ENCODE measurements around the gene STX8.
A peak's percentile ranks its signal among the peaks of the same experiment; 100 is the strongest.

The STX8 gene

DNA sequence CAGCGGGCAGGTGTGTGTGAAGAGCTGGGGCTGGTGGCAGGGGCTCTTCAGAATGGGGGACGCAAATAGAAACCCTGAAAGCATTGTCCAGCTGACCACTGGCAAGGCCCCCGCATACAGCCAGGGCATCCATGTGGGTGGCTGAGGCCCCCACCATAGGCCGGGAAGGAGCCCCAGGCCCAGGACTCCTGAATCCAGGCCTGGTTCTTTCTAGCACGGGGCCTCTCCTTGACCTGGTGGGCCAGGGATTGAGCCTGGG, 353.8 kb downstream of the STX8 start:
- H3K9me3 ChIP-seq (ENCODE audit: insufficient read depth, low read depth, low read length) = no peaks in the 10 kb centered on the region
- H3K9ac ChIP-seq (ENCODE audit: low read depth, low read length) = no peak overlapping the region
- peaks cover 2% of the 10 kb centered on the region; the same call in 1 of the 2 replicates for H3K27me3 ChIP-seq (ENCODE audit: insufficient read depth, low read length)
- no peaks in the 10 kb centered on the region for H3K36me3 ChIP-seq (ENCODE audit: insufficient read depth, low read length)
- peaks cover 19% of the 10 kb centered on the region for H3K4me1 ChIP-seq (ENCODE audit: insufficient read depth, low read length)
- no peak overlapping the region for H3K4me3 ChIP-seq (ENCODE audit: low read length)
- H3K27ac ChIP-seq (ENCODE audit: low read depth, low read length) = no peak overlapping the region
- WGBS = 92% methylated on average over 5 of the region's 5 CpGs

DNA sequence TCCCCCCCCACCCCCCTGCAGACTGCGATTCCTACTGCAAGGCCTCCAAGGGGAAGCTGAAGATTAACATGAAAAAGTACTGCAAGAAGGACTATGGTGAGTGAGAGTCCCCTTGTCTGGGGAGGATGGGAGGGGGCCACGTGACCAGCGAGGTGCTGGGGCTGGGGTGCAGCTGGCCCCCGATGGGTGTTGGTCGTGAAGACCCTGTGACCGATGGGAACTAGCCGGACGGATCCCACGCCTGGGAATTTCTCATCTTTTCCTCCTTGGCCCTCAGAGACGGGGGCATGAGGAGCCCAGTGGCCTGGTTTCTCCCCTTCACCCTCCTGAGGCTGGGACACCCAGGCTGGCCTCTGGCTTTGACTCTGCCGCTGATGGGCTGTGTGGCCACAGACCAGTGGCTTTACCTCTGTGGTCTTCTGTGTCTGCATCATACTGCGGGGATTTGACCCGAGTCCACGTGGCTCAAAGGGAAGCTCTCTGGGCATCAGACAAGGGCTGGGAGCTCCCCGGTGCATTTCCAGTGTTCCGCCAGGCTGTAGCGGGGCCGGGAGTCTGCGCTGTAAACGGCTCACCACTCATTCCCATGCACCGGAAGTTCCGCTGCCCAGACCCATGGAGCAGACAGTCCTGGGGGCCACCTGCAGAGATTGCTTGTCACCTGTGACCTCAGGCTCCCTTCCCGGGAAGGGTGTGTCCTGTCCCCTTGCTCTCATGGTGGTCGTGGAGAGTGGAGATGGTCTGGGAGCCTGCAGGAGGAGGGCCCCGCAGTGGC, 354.3 kb downstream of the STX8 start:
- 69% methylated on average over 24 of the region's 25 CpGs for WGBS
- Histone ChIP-seq H3K27me3 (ENCODE audit: insufficient read depth, low read length) (peaks cover 2% of the 10 kb centered on the region; the same call in 1 of the 2 replicates), H3K9ac (ENCODE audit: low read depth, low read length) (no peak overlapping the region), H3K4me1 (ENCODE audit: insufficient read depth, low read length) (peaks cover 19% of the 10 kb centered on the region), H3K36me3 (ENCODE audit: insufficient read depth, low read length) (no peaks in the 10 kb centered on the region), H3K27ac (ENCODE audit: low read depth, low read length) (no peak overlapping the region), H3K4me3 (ENCODE audit: low read length) (no peak overlapping the region), H3K9me3 (ENCODE audit: insufficient read depth, low read depth, low read length) (no peaks in the 10 kb centered on the region)

DNA sequence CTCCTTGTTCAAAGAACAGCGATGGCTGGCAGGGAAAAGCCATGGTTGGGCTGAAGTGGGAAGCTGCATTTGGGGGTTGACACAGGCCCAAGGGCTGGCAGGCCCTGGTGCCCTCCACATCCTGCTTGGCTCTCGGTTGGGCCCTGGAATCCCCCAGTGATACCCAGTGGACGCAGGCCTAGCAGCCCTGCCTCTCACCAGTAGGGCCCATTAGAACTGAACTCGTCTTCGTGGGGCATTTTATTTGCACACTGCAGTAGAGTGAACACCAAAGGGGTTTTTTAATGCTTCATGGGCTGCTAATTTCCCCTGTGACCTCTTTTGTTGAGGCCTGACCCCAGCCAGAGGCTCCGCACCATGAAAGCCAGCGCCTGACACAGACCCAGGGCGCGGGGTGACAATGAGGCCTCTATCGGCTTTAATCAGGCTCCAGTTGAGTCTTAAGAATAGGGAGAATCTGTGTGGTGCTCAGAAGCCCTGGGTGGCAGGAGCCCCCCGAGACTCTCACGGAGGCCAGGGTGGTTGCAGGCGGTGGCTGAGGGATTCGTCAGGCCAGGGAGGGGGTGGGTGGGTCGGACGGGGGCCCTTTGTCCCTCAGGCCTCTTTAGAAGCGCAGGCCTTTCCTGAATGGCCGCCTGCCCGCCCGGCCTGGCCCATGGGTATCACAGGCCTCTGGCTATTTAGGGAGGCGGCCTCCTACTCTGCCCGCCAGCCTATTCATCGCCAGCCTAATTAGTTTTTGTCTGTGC, 355.0 kb downstream of the STX8 start:
- Histone ChIP-seq H3K4me3 (ENCODE audit: low read length) (no peak overlapping the region), H3K9ac (ENCODE audit: low read depth, low read length) (no peak overlapping the region), H3K27me3 (ENCODE audit: insufficient read depth, low read length) (peaks cover 2% of the 10 kb centered on the region; the same call in 1 of the 2 replicates), H3K4me1 (ENCODE audit: insufficient read depth, low read length) (peaks cover 18% of the 10 kb centered on the region), H3K27ac (ENCODE audit: low read depth, low read length) (peak overlapping the region; percentile 33; the same call in 1 of the 2 replicates), H3K36me3 (ENCODE audit: insufficient read depth, low read length) (no peaks in the 10 kb centered on the region), H3K9me3 (ENCODE audit: insufficient read depth, low read depth, low read length) (peaks cover 3% of the 10 kb centered on the region; the same call in 1 of the 2 replicates)
- 46% methylated on average over 22 of the region's 23 CpGs for WGBS

DNA sequence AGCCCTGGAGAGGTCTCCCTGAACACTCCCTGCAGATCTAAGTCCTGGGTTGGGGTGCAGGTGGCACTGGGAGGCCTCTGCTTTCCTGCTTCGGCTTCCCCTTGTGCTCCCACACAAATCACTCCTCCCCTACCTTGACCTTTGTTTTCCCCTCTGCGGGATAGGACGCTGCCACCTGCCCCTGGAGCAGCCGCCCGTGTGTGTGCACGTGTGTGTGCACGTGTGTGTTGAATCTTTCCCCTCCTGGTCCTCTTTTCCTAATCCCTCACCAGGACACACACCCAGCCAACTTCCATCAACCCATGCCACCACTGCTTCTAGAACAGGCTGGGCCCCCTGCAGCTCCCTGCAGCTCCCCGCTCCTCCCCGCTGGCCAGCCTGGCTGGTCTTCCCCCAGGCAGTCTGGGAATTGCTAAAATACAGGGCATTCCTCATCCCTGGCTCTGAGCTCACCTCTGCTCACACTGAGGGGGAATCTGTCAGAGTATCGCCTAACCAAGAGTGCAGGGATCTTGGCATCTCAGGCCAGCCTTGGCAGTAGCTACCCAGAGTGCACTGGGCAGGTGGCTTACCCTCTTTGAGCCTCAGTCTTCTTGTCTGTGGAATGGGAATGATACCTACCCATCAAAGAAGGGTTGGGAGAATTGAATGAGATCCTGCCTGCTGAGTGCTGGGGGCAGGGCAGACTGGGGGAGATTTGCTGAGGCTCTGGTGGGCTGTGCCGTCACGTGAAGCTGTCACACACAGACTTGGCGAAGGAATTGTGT, 355.8 kb downstream of the STX8 start:
- no peak overlapping the region for H3K4me3 ChIP-seq (ENCODE audit: low read length)
- H3K36me3 ChIP-seq (ENCODE audit: insufficient read depth, low read length) = no peaks in the 10 kb centered on the region
- peaks cover 15% of the 10 kb centered on the region for H3K4me1 ChIP-seq (ENCODE audit: insufficient read depth, low read length)
- no peak overlapping the region for H3K9ac ChIP-seq (ENCODE audit: low read depth, low read length)
- no peak overlapping the region for H3K27ac ChIP-seq (ENCODE audit: low read depth, low read length)
- peaks cover 8% of the 10 kb centered on the region; the same call in 1 of the 2 replicates for H3K9me3 ChIP-seq (ENCODE audit: insufficient read depth, low read depth, low read length)
- peaks cover 2% of the 10 kb centered on the region; the same call in 1 of the 2 replicates for H3K27me3 ChIP-seq (ENCODE audit: insufficient read depth, low read length)
- 88% methylated on average over 13 of the region's 13 CpGs for WGBS

DNA sequence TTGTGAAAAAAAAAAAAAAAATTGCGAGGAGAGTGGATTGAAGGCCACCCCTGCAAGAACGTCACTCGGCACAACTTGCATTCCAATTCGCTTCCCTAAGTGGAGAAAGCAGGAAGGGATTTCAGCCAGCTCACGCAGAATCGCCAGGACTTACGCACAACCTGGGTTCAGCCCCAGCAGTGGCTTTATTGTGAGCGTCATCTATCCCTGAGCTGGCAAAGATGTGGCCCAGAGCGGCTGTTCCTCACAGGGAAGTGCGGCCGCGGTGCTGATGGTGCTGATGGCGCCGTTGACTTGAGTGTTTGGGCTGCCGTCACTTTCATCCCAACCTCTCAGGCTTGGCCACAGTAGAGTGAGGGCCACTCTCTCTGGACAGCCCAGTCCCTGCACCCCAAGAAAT, 356.7 kb downstream of the STX8 start:
- no peak overlapping the region for H3K4me3 ChIP-seq (ENCODE audit: low read length)
- H3K9ac ChIP-seq (ENCODE audit: low read depth, low read length) = no peak overlapping the region
- peaks cover 15% of the 10 kb centered on the region for H3K4me1 ChIP-seq (ENCODE audit: insufficient read depth, low read length)
- no peak overlapping the region for H3K27ac ChIP-seq (ENCODE audit: low read depth, low read length)
- H3K9me3 ChIP-seq (ENCODE audit: insufficient read depth, low read depth, low read length) = peaks cover 8% of the 10 kb centered on the region; the same call in 1 of the 2 replicates
- H3K27me3 ChIP-seq (ENCODE audit: insufficient read depth, low read length) = peaks cover 2% of the 10 kb centered on the region; the same call in 1 of the 2 replicates
- WGBS = 91% methylated on average over 15 of the region's 15 CpGs
- no peaks in the 10 kb centered on the region for H3K36me3 ChIP-seq (ENCODE audit: insufficient read depth, low read length)

DNA sequence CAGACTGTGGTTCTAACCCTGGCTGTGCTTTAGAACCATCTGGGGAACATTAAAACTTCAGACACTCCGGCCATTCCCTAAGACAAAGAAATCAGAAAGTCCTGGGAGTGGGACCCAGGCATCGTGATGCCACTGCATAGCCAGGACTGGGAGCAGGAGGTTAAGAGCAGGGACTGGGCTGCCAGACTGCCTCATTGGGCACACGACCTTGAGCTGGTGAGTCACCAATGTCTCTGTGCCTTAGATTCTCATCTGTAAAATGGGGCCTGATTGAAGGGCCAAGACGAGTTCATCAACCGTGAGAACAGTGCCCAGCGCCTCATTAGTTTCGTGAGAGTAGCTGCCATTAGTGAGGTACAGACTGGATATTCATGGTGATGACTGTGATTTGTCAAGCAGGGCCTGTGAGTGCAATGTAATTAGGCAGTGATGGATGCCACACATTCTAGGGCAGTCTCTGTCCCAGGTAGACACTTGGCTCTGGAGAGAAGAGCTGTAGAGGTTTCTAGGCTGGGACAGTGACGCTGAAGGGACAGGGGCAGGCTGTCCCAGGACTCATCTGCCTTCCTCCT, 357.5 kb downstream of the STX8 start:
- peaks cover 2% of the 10 kb centered on the region; the same call in 1 of the 2 replicates for H3K27me3 ChIP-seq (ENCODE audit: insufficient read depth, low read length)
- no peak overlapping the region for H3K27ac ChIP-seq (ENCODE audit: low read depth, low read length)
- 84% methylated on average over 8 of the region's 8 CpGs for WGBS
- peaks cover 15% of the 10 kb centered on the region for H3K4me1 ChIP-seq (ENCODE audit: insufficient read depth, low read length)
- no peak overlapping the region for H3K9ac ChIP-seq (ENCODE audit: low read depth, low read length)
- H3K36me3 ChIP-seq (ENCODE audit: insufficient read depth, low read length) = no peaks in the 10 kb centered on the region
- peaks cover 8% of the 10 kb centered on the region; the same call in 1 of the 2 replicates for H3K9me3 ChIP-seq (ENCODE audit: insufficient read depth, low read depth, low read length)
- no peak overlapping the region for H3K4me3 ChIP-seq (ENCODE audit: low read length)

DNA sequence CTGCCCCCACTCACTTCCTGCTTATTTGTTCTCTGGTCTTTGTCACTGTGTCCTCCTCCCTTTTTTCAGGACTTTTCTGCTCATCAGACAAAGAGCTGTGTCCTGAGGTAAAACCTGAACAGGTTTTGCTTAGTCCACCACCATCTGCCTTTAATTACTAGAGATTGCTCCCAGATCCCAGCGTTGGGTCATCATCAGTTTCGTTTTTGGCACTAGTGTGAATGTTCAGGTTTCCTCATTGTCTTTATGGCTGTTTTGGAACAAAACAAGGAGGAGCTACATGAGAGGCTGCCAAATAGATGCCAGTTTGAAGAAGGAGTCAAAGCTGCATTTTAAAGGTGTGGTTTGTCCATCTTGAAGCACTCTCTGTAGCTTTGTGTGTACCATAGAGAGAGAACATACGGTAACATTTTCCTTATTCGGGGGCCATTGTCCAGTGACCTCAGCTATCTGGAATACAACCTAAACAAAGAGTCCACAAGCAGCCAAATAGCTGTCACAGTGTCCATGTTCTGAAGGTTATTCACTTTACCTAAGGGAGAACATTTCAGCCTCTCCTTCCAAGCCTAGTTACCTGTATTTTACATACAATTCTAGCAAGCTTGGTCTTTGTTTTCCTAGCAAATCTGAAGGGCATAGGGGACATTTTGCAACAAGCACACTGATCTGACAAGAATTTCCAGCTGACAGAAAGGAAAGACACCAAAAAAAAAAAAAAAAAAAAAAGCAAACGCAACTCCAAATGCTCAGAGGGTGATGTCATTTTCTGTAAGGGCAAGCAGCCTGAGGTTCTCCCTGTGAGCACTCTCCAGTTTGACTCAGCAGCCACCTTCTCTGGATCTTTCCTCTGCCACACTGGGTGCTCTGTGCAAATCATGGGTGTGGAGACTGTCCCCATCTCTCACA, 358.2 kb downstream of the STX8 start:
- Histone ChIP-seq H3K9ac (ENCODE audit: low read depth, low read length) (no peak overlapping the region), H3K4me1 (ENCODE audit: insufficient read depth, low read length) (peaks cover 15% of the 10 kb centered on the region), H3K36me3 (ENCODE audit: insufficient read depth, low read length) (no peaks in the 10 kb centered on the region), H3K9me3 (ENCODE audit: insufficient read depth, low read depth, low read length) (peaks cover 8% of the 10 kb centered on the region; the same call in 1 of the 2 replicates), H3K27ac (ENCODE audit: low read depth, low read length) (no peak overlapping the region), H3K27me3 (ENCODE audit: insufficient read depth, low read length) (no peaks in the 10 kb centered on the region; the same call in 1 of the 2 replicates), H3K4me3 (ENCODE audit: low read length) (no peak overlapping the region)
- WGBS = 68% methylated on average over 5 of the region's 5 CpGs

DNA sequence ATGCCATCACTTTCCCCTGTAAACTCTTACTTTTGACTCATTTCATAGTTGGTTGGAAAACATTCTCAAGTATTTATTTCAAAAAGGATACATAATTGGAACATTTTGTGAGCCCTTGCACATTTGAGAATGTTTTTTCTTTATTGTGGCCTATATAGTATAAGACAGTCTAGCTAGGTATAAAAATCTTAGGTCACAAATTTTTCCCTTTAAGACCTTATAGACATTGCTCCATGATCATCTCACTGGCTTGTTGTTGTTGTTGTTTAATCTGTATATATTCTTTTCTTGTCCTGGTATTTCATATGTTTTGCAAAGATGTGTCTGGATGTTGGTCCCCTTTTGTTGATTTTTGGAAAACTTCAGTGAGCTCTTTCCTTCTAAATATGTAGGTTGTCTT, 360.2 kb downstream of the STX8 start:
- Histone ChIP-seq H3K4me3 (ENCODE audit: low read length) (no peak overlapping the region), H3K9ac (ENCODE audit: low read depth, low read length) (no peak overlapping the region), H3K27me3 (ENCODE audit: insufficient read depth, low read length) (no peaks in the 10 kb centered on the region), H3K4me1 (ENCODE audit: insufficient read depth, low read length) (peaks cover 5% of the 10 kb centered on the region; the same call in 1 of the 2 replicates), H3K27ac (ENCODE audit: low read depth, low read length) (no peak overlapping the region), H3K9me3 (ENCODE audit: insufficient read depth, low read depth, low read length) (peaks cover 8% of the 10 kb centered on the region; the same call in 1 of the 2 replicates), H3K36me3 (ENCODE audit: insufficient read depth, low read length) (no peaks in the 10 kb centered on the region)

DNA sequence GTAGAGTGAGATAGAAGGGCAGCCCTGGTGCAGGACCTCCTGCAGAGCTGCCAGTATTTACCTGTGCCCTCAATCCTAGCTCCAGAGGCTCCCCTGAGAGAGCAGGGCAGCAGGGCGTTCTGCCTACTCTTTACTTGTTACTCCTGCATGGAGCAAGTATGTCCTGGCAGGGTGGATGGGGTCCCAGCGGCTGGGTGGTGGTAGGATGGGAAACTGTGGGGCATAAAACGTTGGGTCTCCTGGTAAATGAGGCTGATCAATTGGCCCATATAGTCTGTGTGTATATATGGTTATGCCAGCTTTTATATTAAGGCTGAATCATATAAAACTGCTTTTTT, 362.3 kb downstream of the STX8 start:
- Histone ChIP-seq H3K4me3 (ENCODE audit: low read length) (no peak overlapping the region), H3K9ac (ENCODE audit: low read depth, low read length) (no peak overlapping the region)
- 89% methylated on average over 3 of the region's 3 CpGs for WGBS

More for the DNA sequence above, 362.3 kb downstream of the STX8 start:
- Histone ChIP-seq H3K27me3 (ENCODE audit: insufficient read depth, low read length) (no peaks in the 10 kb centered on the region), H3K9me3 (ENCODE audit: insufficient read depth, low read depth, low read length) (peaks cover 8% of the 10 kb centered on the region; the same call in 1 of the 2 replicates), H3K4me1 (ENCODE audit: insufficient read depth, low read length) (no peaks in the 10 kb centered on the region), H3K36me3 (ENCODE audit: insufficient read depth, low read length) (no peaks in the 10 kb centered on the region), H3K27ac (ENCODE audit: low read depth, low read length) (no peak overlapping the region)

All from HUES64 (cell line).